Lung microvascular endothelial cell (primary cell): ENCODE data around the gene BTBD3. TPM values are rescaled to one million over a fixed set of nuclear protein-coding genes. Genes with fewer than 3 reads are reported as not detected.

Experiments used
- DNase-seq, 2 donors: peaks; one replicate each; pipeline versions ENCODE4 v3.0.0 to v3.0.0-alpha.2; 2010; ENCODE audit warnings: low read depth in 2 of 2
- total RNA-seq: library from RNA; depleted of rRNA; stranded (reverse); fragments of >200 nt; gene quantifications from 2 replicates; pipeline ENCODE4 v1.2.1, GENCODE V29; 2014

The BTBD3 gene
- total RNA-seq, 1 donor from 2014 or later: 101 TPM

GRCh38 chr20:11912659-11913415 is 4.9 kb upstream of the BTBD3 start:
- DNase-seq: no peak

GRCh38 chr20:11918391-11918845 is 725 bp downstream of the BTBD3 start:
- DNase-seq: peak in 1 of 2 donors; percentile 91

- DNase-seq: peak; percentile 18 to 93
Observed at GRCh38 chr20:11918981-11919380, 1.3 kb downstream of the BTBD3 start.

GRCh38 chr20:11919581-11919980 is 1.9 kb downstream of the BTBD3 start:
- peak in 1 of 2 donors; percentile 39 for DNase-seq

GRCh38 chr20:11920083-11920482 is 2.4 kb downstream of the BTBD3 start:
- no peak for DNase-seq

- no peak for DNase-seq
Observed at GRCh38 chr20:11921321-11921720, 3.6 kb downstream of the BTBD3 start.

- DNase-seq: peak in 1 of 2 donors; percentile 37
Observed at GRCh38 chr20:11922561-11922960, 4.9 kb downstream of the BTBD3 start.

GRCh38 chr20:11924923-11925322 is 7.2 kb downstream of the BTBD3 start:
- DNase-seq: no peak

- no peak for DNase-seq
Observed at GRCh38 chr20:11926292-11926998, 8.8 kb downstream of the BTBD3 start.

GRCh38 chr20:11929947-11930346 is 12.3 kb downstream of the BTBD3 start:
- DNase-seq: no peak

GRCh38 chr20:11935212-11936154 is 17.8 kb downstream of the BTBD3 start:
- no peak for DNase-seq

- DNase-seq: no peak
Observed at GRCh38 chr20:11936157-11936556, 18.5 kb downstream of the BTBD3 start.

GRCh38 chr20:11937230-11937629 is 19.5 kb downstream of the BTBD3 start:
- DNase-seq: no peak

GRCh38 chr20:11941593-11942246 is 24.0 kb downstream of the BTBD3 start:
- DNase-seq: no peak

- DNase-seq: no peak
Observed at GRCh38 chr20:11943778-11944177, 26.1 kb downstream of the BTBD3 start.

- DNase-seq: no peak
Observed at GRCh38 chr20:11948806-11949205, 31.1 kb downstream of the BTBD3 start.

- DNase-seq: no peak
Observed at GRCh38 chr20:11949711-11950110, 32.0 kb downstream of the BTBD3 start.

GRCh38 chr20:11951696-11952095 is 34.0 kb downstream of the BTBD3 start:
- DNase-seq: no peak

- no peak for DNase-seq
Observed at GRCh38 chr20:11952639-11953038, 34.9 kb downstream of the BTBD3 start.

- DNase-seq: no peak
Observed at GRCh38 chr20:11957911-11958310, 40.2 kb downstream of the BTBD3 start.

- DNase-seq: peak in 1 of 2 donors; percentile 3
Observed at GRCh38 chr20:11958855-11959254, 41.2 kb downstream of the BTBD3 start.
